ENCODE measurements around the gene TWF2.

Gene TWF2

DNA sequence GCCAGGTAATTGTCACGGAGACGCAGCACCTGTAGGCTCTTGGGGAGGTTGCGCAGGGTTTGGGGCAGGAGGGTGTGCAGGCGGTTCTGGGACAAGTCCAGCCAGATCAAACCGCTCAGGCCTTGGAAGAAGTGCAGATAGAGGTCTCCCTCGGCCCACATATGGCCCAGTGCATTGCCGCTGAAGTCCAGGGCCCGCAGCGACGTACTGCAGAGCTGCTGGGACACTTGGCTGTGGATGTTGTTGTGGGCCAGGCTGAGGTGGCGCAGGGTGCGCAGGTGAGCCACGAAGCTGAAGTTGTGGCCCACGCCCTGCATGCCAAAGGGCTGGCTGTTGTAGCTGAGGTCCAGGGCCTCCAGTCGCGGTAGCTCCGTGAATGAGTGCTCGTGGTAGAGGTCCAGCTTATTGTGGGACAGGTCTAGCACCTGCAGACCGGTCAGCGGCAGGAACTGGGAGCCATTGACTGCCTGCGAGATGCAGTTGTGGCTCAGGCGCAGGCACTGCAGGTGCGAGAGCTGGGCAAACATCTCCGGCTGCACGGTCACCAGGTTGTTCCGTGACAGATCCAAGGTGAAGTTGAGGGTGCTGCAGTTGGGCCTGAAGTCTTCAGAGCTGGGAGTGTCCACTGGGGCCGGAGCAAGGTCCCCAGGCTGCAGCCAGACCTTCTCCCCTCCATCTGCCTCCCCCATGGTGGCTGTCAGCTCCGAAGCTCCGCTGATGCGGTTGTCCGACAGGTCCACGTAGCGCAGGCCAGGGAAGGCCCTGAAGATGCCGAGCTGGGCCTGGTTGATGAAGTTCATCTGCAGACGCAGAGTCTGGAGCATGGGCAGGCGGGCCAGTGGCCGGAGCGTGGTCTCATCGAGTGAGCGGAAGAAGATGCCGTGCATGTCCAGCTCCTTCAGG is 16.4 kb downstream of the TWF2 start:
- DNase-seq (ENCODE audit: low read depth) = no peak

DNA sequence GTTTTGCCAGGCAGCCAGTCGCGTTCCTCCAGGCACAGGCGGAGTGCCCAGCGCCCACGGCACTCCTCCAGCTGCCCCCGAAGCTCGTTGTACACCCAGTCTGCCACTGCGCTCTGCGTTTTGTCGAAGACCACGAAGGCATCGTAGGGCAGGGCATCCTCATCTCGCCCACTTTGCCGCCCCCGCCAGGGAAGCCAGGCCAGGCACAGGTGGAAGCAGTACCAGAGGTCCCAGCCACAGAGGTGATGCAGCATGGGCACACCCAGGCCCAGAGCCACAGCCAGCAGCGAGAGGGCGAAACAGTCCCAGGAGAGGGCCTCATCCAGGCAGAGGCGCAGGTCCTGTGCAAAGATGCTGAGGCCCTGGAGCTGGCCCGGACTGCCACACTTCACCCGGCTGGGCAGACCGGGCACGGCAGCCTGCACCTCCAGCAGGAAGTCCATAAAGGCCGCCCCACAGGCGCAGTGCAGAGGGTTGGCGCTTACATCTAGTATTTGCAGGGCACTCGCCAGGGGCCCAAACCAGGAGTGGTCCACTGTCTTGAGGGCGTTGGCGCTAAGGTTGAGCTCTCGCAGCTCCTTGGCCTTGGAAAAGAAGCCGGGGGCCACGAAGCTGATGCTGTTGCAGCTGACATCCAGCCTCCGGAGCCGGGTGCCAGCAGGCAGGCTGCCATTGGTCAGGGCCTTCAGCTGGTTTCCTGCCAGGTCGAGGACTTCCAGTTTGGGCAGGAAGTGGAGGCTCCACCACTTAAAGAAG is 17.2 kb downstream of the TWF2 start:
- DNase-seq (ENCODE audit: low read depth) = no peak

DNA sequence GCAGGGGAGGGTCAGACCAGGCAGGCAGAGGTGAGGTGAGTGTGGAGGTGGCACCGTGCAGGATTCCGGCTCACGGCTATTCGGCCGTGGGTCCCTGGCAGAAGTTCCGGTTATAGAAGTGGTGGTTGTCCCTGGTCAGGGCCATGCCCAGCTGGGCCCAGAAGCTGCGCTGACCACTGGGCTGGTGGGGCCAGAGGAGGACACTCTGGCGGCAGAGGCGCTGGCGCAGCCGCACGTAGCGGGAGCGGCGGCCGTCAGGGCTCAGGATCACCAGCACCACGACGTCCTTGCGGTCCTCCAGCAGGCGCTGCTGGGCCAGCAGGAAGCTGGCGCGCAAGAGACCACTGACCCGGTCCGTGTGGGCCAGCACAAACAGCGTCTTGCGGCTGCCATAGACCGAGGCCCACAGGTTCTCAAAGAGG is 17.8 kb downstream of the TWF2 start:
- no peak for DNase-seq (ENCODE audit: low read depth)

- DNase-seq (ENCODE audit: low read depth) = peak; percentile 77
Observed at GRCh38 chr3:52220380-52221026, 18.5 kb downstream of the TWF2 start.

DNA sequence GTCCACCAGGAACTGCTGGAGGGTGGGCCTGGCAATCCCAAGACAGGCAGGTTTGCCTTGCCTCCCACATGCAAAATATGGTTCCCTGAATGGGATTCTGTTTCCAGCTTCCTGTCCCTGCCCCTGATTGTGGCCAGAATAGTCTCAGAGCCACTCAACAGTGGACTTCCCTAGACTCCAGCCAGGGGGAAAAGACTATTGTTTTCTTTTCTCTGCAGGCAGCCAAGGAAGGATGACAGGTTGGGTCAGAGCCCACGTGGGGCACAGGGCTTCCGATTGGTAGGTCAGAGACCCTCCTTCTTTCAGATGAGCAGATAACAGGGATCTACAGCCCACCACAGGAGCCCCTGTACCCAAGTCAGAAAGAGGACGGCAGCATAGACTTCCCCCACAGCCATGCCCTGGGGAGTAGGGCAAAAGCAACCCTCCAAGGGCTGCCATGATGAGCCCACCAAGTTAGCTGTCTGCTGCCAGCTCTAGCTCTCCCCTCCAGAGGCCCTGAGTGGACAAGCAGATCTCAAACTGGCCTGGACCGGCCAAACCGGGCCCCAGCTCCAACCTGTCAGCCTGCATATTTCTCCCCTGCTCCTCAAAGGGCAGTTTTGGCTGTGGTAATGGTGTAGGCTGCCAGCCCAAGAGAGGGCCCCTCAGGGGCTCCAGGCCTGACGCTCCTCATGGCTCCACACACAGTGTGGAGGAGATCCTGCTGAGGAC is 19.9 kb downstream of the TWF2 start:
- no peak for DNase-seq (ENCODE audit: low read depth)

DNA sequence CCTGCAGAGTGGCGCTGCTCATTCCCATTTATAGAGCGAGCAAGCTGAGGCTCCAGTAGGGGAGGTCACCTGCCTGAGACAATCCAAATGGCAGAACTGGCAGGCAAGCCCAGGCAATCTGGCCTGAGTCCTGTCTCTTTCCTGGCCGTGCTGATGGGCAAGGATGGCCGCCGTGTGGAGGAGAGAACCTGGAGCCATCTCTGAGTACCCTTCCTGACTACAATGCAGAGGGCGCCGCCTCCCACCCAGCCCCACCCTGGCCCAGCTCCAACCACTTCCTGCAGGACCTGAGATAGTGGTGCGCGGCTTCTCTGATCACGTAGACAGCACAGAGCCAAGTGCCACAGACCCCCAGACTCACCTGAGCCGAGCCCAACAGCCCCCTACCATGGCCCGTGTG is 20.5 kb downstream of the TWF2 start:
- no peak for DNase-seq (ENCODE audit: low read depth)

DNA sequence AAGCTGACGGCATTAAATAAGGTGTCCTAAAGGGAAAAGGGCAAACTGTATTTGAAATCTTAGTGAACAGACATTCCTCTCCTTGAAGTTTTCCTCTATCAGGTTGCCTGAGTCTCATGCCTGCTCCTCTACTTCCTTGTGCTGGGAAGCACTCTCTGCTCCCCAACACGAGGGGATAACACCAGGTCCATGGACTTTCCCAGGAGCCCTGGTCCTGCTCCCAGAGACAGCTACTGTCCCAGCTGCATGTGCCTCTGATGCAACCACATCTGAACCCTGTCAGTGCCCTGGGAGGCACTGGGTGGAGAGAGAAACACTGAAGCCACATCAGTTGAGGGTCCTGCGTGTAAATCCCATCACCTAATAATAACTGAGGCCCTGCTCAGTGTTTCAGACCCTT is 20.9 kb downstream of the TWF2 start:
- DNase-seq (ENCODE audit: low read depth) = no peak

DNA sequence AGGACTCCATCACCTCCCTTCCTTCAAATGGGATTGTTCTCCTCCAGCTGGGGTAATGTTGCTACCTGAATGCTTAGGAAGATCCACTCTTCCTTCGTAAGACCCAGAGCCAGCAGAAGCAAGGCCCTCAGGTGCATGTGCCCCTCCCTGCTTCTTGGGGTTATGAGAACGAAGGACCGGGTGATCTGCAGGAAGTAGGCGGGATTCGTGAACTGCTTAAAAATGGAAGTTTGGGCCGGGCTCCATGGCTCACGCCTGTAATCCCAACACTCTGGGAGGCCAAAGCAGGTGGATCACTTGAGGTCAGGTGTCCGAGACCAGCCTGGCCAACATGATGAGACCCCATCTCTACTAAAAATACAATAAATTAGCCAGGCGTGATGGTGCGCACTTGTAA is 21.6 kb downstream of the TWF2 start:
- no peak for DNase-seq (ENCODE audit: low read depth)

- peak; percentile 90 for DNase-seq (ENCODE audit: low read depth)
Observed at GRCh38 chr3:52216585-52217408, 22.2 kb downstream of the TWF2 start.

DNA sequence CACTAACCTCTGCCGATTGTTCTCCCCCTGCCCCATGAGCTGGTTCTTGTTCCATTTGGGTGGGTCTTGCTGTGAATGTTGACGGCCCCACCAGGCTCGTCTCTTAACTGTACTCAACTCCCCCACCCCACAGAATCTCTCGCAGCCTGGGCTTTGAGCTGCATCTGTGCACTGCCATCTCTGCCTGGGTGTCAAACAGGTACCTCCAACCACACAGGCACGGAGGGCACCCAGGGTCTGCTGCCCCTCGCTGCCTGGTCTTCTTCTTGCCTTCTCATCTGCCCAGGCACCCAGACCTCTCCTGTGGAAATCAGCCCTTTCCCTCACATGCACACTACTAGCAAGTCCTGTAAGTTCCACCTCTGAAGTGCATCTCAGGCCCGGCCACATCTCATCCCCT is 23.6 kb downstream of the TWF2 start:
- no peak for DNase-seq (ENCODE audit: low read depth)

DNA sequence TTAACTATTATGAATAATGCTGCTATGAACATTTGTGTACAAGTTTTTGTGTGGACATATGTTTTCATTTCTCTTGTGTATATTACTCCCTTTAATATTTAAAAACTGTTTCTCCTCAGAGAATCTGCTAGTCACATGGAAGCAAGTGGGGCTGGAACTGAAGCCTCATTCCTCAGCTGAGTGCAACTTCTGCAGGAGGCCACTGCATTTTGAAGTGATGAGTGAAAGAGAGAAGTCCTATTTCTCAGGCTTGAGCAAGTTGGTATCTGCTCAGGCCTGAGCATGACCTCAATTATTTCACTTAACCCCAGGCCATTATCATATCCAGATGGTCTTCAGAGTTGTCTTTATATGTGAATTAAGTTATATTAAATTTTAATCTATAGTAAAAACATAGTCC is 25.1 kb downstream of the TWF2 start:
- no peak for DNase-seq (ENCODE audit: low read depth)

DNA sequence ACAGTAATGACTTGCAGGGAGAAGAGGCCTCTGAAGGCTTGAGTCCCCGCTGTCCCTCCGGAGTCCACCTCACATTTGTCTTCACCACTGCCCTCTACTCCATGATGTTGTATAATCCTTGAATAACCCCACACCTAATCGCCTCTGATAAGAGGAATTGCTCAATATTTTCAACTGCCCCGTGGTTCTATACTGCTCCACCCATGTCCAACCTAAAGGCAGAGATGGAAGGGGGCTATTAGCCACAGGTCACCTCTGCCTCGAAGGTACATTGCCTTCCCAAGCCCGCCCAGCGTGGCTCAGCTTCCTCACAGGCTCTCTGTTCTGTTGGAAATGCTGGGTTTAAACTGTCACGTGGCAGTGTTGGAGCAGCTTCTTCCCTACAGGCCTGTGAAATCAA is 26.0 kb downstream of the TWF2 start:
- DNase-seq (ENCODE audit: low read depth) = no peak

GRCh38 chr3:52211268-52211891 is 27.6 kb downstream of the TWF2 start:
- no peak for DNase-seq (ENCODE audit: low read depth)

DNA sequence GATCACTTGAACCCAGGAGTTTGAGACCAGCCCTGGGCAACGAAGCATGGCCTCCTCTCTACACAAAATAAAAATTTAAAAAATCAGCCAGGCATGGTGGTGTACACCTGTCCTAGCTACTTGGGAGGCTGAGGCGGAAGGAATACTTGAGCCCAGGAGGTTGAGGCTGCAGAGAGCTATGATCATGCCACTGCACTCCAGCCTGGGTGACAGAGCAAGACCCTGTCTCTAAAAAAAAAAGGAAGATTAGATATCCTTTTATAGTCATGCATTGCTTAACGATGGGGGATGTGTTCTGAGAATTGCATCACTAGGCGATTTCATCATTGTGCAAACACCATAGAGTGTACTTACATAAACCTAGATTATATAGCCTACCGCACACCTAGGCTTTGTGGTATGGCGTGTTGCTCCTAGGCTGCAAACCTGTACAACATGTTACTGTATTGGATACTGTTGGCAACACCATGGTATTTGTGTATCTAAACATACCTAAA is 28.4 kb downstream of the TWF2 start:
- no peak for DNase-seq (ENCODE audit: low read depth)

DNA sequence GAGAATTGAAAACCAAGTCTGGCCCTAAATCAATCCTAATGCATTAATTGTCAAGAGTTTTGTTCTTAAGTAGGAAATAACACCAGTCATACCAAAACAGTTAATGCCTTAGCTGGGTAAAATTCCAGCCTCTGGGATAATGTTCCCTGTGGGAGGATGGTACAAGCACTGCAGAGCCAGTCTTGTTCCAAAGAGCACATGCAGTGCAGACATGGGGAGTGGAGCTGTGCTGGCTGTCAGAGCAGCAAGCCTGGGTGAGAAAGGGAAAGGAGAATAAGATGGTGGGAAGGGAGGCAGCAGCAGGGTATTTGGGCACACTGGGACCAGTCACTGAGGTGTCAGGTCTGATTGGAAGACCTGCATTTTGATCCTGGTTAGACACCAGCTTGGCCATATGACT is 28.9 kb downstream of the TWF2 start:
- DNase-seq (ENCODE audit: low read depth) = no peak

DNA sequence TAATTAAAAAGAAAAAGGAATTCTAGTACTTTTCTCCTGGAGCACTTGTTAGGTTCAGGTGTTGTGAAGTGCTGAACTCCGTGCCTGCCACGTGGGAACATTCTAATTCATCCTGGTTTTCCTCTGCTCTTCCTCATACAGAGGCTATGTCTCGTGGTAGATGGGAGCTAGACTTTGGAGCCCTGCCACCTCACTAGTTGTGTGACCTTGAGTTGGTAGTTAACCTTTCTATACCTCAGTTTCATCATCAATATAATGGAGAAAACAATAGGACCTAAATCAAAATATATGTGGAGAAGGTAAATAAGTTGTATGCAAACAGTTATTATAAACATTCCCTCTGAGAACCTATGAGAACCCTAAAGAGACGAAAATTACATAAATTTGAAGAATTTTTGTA is 30.4 kb downstream of the TWF2 start:
- no peak for DNase-seq (ENCODE audit: low read depth)

DNA sequence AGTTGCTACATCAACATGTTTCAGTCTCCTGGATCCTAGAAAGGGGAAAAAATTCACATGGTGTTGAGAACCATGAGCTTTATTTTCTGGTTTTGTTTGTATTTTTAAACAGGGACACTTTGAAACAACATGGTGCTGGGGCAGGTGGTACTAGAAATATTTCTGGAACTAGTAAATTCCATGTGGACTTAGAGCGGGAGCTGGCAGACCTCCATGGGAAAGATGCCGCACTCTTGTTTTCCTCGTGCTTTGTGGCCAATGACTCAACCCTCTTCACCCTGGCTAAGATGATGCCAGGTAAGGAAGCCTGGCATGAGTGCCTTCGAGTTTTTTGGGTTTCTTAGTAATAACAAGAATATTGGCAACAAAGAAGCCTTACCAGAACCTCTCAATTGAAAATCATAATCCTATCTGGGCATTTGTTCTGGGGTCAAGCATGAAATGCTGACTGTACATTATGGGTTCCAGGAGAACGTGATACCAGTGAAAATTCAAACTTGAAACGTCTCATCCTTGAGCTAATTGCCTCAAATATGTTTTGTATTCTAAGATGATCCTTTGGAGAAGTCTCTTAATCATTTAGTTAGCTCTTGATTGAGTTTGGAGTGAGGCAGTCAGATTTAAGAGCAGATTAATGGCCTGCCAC is 33.1 kb downstream of the TWF2 start:
- DNase-seq (ENCODE audit: low read depth) = no peak

DNA sequence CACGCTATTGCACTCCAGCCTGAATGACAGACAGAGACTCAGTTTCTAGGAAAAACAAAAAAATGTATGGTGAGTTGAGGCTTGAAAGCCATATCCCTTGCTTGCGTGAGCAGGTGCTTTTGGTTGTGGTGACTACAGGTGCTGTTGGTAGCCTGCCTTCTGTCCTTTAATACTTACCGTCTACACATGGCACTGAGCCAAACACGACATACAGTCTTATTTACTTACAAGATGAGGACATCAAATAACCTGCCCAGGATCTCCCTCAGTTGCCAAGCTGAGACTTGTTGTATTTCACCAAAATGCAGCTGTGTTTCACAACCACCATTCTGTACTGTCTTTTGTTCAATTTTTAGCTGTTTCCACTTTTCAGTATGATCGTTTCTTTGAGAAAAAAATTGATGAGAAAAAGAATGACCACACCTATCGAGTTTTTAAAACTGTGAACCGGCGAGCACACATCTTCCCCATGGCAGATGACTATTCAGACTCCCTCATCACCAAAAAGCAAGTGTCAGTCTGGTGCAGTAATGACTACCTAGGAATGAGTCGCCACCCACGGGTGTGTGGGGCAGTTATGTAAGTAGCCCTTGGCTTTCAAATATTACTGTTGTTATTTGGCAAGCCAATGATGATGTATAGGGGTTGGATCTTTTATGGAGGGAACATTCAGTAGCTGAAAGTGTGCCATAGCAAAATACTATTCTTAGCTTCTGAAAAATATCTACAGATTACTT is 34.5 kb downstream of the TWF2 start:
- DNase-seq (ENCODE audit: low read depth) = peak; percentile 37

GRCh38 chr3:52203701-52204100 is 35.3 kb downstream of the TWF2 start:
- no peak for DNase-seq (ENCODE audit: low read depth)

Measured in ELR (cell line).